ENCODE measurements around the gene MFSD6. TPM values are rescaled to one million over a fixed set of nuclear protein-coding genes. Genes with fewer than 3 reads are reported as not detected.
A peak's percentile ranks its signal among the peaks of the same experiment; 100 is the strongest.

Gene MFSD6
- total and polyA plus RNA-seq, 11 donors = 11.8 to 75.0 (median 18.9) TPM

DNA sequence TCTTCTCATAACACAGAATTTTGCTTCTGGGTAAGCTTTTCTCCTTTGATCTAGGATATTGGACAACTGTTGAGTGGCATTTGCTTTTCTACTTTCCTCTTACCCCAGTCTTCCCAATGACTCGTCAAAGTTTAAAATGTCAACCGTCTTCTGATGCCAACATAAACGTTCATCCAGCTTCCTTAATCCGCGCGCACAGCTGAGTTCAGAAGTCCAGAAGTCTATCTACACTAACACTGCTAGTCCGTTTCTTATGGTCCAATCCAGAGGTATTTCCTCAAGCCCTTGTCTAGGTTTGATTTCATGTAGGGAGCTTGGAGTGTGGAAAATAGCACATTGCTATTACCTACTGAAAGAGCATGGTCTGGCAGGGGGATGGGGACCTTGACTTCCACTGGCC is 48.7 kb downstream of the MFSD6 start:
- intact Hi-C loops (cut with DNase I) = loop anchor here in 1 of 10 donors (5.0 kb wide), 1 partner anchor 50 kb away; the partner anchor contains the start of gene MFSD6
- Histone ChIP-seq H3K4me3 (no peak overlapping the region), H3K36me3 (peaks cover 0 to 6% (median 0%) of the 10 kb centered on the region in 9 donors), H3K27ac (no peak overlapping the region), H3K27me3 (no peaks in the 10 kb centered on the region), H3K9me3 (peaks cover 0 to 4% (median 0%) of the 10 kb centered on the region in 12 donors), H3K4me1 (peaks cover 0 to 17% (median 7%) of the 10 kb centered on the region in 12 donors)
- DNase-seq (no peak), ATAC-seq (no peak)
- 79 to 90% (median 83%) methylated on average over 7 of the region's 7 CpGs for WGBS, 4 donors
- TF ChIP-seq POLR2A (IDR thresholded peaks at IDR 0.05) = no peak
- TF ChIP-seq, protein P1, sequence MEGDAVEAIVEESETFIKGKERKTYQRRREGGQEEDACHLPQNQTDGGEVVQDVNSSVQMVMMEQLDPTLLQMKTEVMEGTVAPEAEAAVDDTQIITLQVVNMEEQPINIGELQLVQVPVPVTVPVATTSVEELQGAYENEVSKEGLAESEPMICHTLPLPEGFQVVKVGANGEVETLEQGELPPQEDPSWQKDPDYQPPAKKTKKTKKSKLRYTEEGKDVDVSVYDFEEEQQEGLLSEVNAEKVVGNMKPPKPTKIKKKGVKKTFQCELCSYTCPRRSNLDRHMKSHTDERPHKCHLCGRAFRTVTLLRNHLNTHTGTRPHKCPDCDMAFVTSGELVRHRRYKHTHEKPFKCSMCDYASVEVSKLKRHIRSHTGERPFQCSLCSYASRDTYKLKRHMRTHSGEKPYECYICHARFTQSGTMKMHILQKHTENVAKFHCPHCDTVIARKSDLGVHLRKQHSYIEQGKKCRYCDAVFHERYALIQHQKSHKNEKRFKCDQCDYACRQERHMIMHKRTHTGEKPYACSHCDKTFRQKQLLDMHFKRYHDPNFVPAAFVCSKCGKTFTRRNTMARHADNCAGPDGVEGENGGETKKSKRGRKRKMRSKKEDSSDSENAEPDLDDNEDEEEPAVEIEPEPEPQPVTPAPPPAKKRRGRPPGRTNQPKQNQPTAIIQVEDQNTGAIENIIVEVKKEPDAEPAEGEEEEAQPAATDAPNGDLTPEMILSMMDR (IDR thresholded peaks at IDR 0.05) = no peak

DNA sequence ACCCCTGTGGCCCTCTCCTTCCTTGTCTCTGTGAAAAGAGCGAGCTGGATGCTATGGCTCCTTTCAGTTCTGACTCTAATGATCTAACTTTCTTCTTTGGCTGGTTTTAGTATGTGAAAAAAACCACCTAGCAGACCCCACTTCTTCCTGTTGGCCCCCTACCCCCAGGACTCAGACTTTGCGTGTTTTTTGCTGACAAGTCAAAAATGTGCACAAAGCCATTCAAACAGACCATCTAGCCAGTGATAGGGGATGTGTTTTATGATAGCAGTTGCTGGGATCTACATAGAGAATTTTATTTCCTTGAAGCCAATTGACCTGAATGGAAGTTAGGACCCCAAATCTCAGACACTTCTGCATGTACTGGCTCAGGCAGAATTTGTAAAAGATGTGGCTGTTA is 49.1 kb downstream of the MFSD6 start:
- Histone ChIP-seq H3K9me3 (peaks cover 0 to 4% (median 0%) of the 10 kb centered on the region in 12 donors), H3K4me1 (peaks cover 0 to 17% (median 7%) of the 10 kb centered on the region in 12 donors), H3K27ac (no peak overlapping the region), H3K36me3 (peaks cover 0 to 6% (median 0%) of the 10 kb centered on the region in 9 donors), H3K4me3 (no peak overlapping the region), H3K27me3 (no peaks in the 10 kb centered on the region)
- intact Hi-C loops (cut with DNase I) = loop anchor here in 1 of 10 donors (5.0 kb wide), 1 partner anchor 50 kb away; the partner anchor contains the start of gene MFSD6
- ATAC-seq (no peak), DNase-seq (no peak)
- WGBS, 4 donors = 94 to 98% (median 95%) methylated on average over 2 of the region's 2 CpGs
- TF ChIP-seq, protein P1 (IDR thresholded peaks at IDR 0.05) = no peak
- no peak for TF ChIP-seq POLR2A (IDR thresholded peaks at IDR 0.05)

DNA sequence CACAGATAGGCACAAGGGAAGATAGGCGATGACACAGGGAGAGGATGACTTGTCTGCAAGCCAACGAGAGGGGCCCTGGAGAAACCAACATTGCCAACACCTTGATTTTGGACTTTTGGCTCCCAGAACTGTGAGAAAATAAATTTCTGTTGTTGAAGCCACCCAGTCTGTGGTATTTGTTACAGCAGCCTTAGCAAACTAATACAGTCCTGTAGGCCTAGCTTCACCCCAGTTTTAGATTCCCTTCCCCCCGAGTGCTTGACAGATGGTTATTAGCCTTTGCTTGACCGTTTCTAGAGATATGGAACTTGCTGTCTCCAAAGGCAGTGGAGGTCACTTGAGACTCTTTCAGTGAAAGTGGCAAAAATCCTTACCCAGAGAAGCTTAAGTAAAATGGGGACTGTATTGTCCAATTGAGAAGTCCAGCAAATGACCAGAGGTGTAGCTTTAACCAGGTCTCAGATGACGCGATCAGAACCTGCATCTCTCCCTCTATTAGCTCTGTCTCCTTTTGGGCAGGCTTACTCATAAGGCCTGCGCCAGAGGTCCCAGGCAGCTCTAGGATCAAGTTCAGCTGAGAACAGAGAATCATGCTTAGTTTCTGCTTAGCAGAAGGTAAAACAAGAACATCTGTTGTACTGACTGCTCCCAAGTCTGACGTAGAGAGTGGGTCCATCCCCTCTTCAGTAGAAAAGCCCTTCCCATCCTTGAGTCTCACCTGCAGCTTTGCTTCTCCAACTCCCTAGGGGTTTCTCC is 50.4 kb downstream of the MFSD6 start:
- WGBS, 4 donors = 87 to 95% (median 93%) methylated on average over 8 of the region's 8 CpGs
- TF ChIP-seq, protein P1 (IDR thresholded peaks at IDR 0.05) = no peak
- TF ChIP-seq POLR2A (IDR thresholded peaks at IDR 0.05) = no peak
- H3K27me3 ChIP-seq = no peaks in the 10 kb centered on the region
- no peak overlapping the region for H3K4me3 ChIP-seq
- DNase-seq = no peak
- H3K36me3 ChIP-seq = peaks cover 0 to 6% (median 0%) of the 10 kb centered on the region in 9 donors
- H3K27ac ChIP-seq = no peak overlapping the region
- H3K4me1 ChIP-seq = peaks cover 0 to 18% (median 7%) of the 10 kb centered on the region in 12 donors
- intact Hi-C loops (cut with DNase I) = loop anchor here in 1 of 10 donors (5.0 kb wide), 1 partner anchor 51 kb away; the partner anchor contains the start of gene MFSD6
- no peak for ATAC-seq
- peaks cover 0 to 4% (median 0%) of the 10 kb centered on the region in 12 donors for H3K9me3 ChIP-seq

DNA sequence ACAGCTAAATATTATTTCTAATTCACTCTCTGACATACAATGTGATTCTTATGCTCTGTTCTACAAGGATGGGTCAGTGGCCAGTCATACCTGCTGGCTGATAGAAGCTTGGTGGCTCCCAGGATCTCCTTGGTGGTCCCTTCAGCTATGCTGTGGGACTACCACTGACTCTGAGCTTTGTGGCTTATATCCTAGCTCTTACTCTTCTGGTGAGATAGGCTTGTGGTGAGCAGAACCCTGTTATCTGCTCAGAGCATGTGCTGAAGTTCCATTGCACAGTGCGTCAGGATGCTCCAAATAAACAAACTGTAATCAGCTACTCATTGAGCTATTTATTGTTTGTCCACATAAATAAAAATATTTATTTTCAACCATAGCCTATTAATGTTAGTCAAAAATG is 51.7 kb downstream of the MFSD6 start:
- no peak for DNase-seq
- Histone ChIP-seq H3K36me3 (no peaks in the 10 kb centered on the region), H3K4me1 (peaks cover 0 to 25% (median 7%) of the 10 kb centered on the region in 12 donors), H3K27me3 (no peaks in the 10 kb centered on the region), H3K27ac (no peak overlapping the region), H3K9me3 (no peaks in the 10 kb centered on the region), H3K4me3 (no peak overlapping the region)
- intact Hi-C loops (cut with DNase I) = loop anchor here in 4 of 10 donors (5.0 to 10.0 kb wide), 4 partner anchors 33 to 55 kb away; partner anchors contain the start of gene MFSD6 (in 2 of the 4)
- TF ChIP-seq, protein P1 (IDR thresholded peaks at IDR 0.05) = no peak
- WGBS, 4 donors = 51 to 75% (median 61%) methylated on average over 1 of the region's 1 CpG
- peak; percentile 65 to 84 (median 70) for ATAC-seq
